ENCODE data around the gene NUDT17. TPM values are rescaled to one million over a fixed set of nuclear protein-coding genes. Genes with fewer than 3 reads are reported as not detected.

NUDT17 gene
- total RNA-seq, 1 donor from 2014 or later, result 7.3 TPM

Small RNA genes lying within 50 kb of the gene (microRNA-seq; reads per million reads assigned to microRNA genes)
- not detected for gene MIR6736 (ENCODE audit: borderline number of aligned reads)

Other genes with a start within 250 kb of the NUDT17 start
- gene GPR89A, start 237.6 kb upstream of the NUDT17 start, total RNA-seq, result 12.2 to 17.6 TPM (median 16.8 TPM) in 3 replicates
- 0.38 to 1.1 TPM (median 0.50 TPM) in 3 replicates for gene PDZK1, start 138.3 kb upstream of the NUDT17 start, total RNA-seq
- not detected in 3 replicates for gene CD160, start 126.1 kb upstream of the NUDT17 start, total RNA-seq
- gene RNF115, start 21.5 kb upstream of the NUDT17 start, total RNA-seq, result 12.7 to 16.4 TPM (median 13.0 TPM) in 3 replicates
- 28.3 to 31.3 TPM (median 30.7 TPM) in 3 replicates for gene POLR3C, start 21.4 kb upstream of the NUDT17 start, total RNA-seq
- 57.1 to 58.5 TPM (median 57.1 TPM) in 3 replicates for gene PIAS3, start 13.5 kb downstream of the NUDT17 start, total RNA-seq
- gene ANKRD35, start 40.2 kb downstream of the NUDT17 start, total RNA-seq, result not detected in 3 replicates
- 23.5 to 39.9 TPM (median 25.7 TPM) in 3 replicates for gene ITGA10, start 64.4 kb downstream of the NUDT17 start, total RNA-seq
- gene PEX11B, start 73.1 kb downstream of the NUDT17 start, total RNA-seq, result 28.3 to 29.9 TPM (median 28.5 TPM) in 3 replicates
- 86.8 to 121 TPM (median 90.5 TPM) in 3 replicates for gene RBM8A, start 81.9 kb downstream of the NUDT17 start, total RNA-seq
- gene LIX1L, start 112.4 kb downstream of the NUDT17 start, total RNA-seq, result 50.3 to 57.1 TPM (median 53.0 TPM) in 3 replicates
- 1.2 to 3.1 TPM (median 2.0 TPM) in 3 replicates for gene ANKRD34A, start 118.9 kb downstream of the NUDT17 start, total RNA-seq
- gene POLR3GL, start 119.1 kb downstream of the NUDT17 start, total RNA-seq, result 13.3 to 20.7 TPM (median 13.9 TPM) in 3 replicates
- gene TXNIP, start 150.9 kb downstream of the NUDT17 start, total RNA-seq, result 3.8 to 55.5 TPM (median 4.0 TPM) in 3 replicates
- not detected in 3 replicates for gene HJV, start 176.1 kb downstream of the NUDT17 start, total RNA-seq

Data from chondrocyte (in vitro differentiated cells).